GM18517 (cell line): ENCODE measurements around the gene SLC36A1.
"Not testable (repeated sequence)": the region's sequence is repeated elsewhere in the genome, so short reads cannot be mapped to it uniquely, and the experiment has no call there.

Experiments
- ATAC-seq: cut with Tn5 transposase; IDR thresholded peaks from one replicate; pipeline ENCODE4 v1.9.1; 2021; ENCODE audit warnings: mild to moderate bottlenecking, moderate library complexity; ENCODE audit not compliant: unreplicated experiment

SLC36A1 gene

DNA sequence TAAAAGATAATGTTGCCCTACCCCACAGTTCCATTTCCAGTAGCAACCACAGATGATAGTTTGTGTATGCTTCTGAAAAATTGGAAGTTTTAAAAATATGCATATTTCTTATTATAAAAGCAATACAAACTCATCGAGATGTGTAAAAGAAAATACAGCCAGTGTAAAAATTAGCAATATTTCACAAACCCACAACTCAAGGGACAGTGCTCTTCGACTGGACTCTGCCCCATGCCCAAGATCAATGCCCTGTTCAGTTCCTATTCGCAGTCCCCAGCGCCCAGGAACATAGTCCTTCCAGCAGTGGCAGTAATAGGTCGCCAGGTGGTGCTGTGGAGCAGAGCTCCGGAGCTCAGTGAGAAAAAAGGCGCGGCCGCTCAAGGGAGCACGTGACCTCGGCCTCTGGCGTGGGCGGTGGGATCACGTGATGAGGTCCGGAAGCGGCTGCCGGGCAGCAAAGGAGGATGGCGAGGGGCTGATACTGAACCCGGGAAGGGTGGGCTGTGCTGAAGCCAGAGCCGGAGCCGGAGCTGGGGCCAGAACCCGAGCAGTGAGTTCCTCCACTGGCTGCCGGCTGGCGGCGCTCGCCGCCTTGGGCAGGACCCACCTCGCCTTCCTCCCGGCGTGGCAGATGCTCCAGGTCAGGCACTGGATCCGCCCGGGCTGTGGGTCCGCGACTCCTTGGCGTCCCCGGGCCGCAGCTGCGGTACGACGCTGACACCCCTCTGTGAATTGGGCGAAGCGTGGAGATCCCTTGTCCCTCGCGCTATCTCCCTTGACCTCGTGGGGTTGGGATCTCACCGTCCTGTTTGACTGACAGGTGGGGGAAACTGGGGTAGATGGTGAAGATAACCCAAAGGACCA lies at the start of gene SLC36A1:
SLC36A1 (plus strand) TSS at position 430 of the 864 bp plus-strand sequence. CDS start 11,190 bp downstream, outside the sequence.
- ATAC-seq = peak; percentile 79

DNA sequence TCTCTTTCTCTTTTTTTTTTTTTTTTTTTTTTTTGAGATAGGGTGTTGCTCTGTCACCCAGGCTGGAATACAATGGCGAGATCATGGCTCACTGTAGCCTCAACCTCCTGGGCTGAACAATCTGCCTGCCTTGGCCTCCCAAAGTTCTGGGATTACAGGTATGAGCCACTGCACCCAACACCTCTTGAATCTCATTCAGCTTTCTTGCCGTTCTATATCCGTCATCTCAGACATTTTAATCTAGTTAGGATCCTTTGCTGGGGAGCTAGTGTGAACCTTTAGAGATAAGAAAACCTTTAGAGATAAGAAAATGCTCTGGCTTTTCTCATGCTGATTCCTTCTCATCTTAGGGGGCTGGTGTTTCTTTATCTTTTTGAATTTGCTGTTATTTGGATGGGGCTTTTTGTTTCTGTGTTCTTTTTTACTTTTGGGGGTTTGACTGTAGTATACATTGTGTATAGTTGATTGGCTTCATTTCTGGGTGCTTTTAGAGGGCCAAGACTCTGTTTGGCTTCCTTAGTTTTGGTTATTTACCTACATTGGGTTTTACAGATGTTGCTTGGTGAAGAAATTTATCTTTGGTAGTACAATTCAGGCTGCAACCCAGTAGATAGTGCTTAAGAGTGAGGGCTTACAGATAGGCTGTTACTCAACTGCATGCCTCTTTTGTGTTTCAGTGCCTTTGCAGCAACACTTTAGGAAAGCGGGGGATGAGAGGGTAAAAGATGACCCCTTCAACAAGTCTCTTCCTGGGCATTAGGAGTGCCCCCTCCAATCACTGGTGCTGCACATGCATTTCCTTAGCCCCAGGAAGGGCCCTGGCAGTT lies 41.9 kb upstream of the SLC36A1 start:
- ATAC-seq = no peak

DNA sequence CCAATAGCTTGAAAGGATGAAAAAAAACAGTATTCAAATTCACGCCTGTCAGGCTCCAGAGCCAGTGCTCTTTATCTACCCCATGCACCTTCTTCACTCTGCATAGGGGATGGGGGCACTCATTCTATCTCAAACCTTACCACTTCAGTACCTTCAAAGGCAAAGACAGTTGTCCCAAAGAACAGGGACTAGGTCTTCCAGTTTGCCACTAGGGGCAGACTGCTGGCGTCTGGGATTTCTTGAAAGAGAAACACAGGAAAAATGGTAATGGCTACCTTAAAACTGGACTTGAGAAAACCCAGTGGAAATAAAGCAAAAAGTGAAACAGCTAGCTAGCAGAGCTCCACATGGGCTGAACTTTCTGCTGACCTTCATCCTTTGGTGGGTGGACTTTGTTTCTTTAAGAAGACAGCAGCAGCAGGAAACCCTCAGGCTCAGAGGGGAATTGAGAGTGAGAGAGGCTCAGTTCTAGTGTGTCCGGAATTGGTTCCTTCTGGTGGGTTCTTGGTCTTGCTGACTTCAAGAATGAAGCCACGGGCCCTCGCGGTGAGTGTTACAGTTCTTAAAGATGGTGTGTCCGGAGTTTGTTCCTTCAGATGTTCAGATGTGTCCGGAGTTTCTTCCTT lies 41.0 kb upstream of the SLC36A1 start:
- ATAC-seq = no peak

DNA sequence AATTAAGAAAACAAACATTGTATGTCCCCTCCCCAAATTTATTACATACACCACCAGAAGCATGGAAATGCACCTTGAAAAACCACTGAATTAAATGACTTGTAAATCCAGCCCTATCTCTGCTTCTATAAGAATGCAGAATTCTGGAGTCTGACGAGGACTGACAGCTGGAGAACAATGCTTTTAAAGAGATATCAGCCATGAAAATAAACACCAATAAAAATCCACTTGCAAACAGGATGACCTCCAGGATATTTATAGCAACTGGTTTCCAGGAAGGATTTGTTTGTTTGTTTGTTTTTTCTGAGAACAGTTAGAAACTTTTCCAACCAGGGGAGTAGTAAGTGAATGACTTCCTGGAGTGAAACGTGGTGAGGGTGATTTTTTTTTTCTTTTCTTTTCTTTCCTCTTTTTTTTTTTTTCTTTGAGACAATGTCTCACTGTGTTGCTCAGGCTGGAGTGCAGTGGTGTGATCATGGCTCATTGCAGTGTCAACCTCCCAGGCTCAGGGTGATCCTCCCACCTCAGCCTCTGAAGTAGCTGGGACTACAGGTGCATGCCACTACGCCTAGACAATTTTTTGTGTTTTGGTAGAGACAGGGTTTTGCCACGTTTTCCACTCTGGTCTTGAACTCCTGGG lies 38.7 kb upstream of the SLC36A1 start:
- no peak for ATAC-seq

DNA sequence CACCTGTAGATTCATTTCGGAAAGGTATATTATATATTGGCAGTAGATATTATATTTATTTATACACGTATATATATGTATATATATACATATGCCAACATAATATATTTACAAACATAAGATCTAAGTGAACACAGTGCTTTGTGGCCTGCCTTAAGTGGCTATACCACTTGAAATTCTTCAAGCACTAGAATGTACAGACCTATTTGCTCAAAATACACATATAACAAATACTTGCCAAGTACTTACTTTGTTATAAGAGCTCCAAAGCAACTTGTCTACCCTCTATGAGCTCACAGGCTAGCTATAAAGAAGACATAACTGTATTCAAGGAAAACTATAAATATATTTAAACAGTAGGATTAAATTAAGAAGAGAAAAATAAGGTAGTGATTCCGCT lies 33.6 kb upstream of the SLC36A1 start:
- no peak for ATAC-seq

DNA sequence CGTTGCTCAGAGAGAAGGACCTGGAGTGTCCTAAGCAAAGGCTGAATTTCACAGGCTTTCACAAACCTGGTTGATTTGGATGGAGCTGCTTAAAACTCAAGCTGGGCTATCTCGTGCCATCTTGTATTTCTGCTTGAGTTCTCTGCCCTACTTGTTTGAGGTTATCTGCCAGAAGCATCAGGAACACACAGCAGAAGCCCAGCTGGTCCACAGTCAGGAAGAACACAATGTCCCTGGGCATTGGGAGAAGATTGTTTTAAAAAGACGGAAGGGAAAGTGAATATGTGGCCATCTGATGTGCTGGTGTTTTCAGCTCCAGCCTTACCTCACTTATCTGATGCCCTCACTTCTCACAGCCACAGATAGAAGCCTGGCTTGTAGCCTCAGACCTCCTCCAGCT lies 32.9 kb upstream of the SLC36A1 start:
- no peak for ATAC-seq

- ATAC-seq = no peak
Measured at GRCh38 chr5:151417712-151418111, 29.7 kb upstream of the SLC36A1 start.

- no peak for ATAC-seq
Measured at GRCh38 chr5:151420127-151420526, 27.3 kb upstream of the SLC36A1 start.

GRCh38 chr5:151424892-151425523 lies 22.4 kb upstream of the SLC36A1 start:
- no peak for ATAC-seq

GRCh38 chr5:151426347-151426746 lies 21.1 kb upstream of the SLC36A1 start:
- not testable (repeated sequence) for ATAC-seq

- peak; percentile 97 for ATAC-seq
Measured at GRCh38 chr5:151427258-151427657, 20.1 kb upstream of the SLC36A1 start.

- ATAC-seq = no peak
Measured at GRCh38 chr5:151430731-151431130, 16.7 kb upstream of the SLC36A1 start.

DNA sequence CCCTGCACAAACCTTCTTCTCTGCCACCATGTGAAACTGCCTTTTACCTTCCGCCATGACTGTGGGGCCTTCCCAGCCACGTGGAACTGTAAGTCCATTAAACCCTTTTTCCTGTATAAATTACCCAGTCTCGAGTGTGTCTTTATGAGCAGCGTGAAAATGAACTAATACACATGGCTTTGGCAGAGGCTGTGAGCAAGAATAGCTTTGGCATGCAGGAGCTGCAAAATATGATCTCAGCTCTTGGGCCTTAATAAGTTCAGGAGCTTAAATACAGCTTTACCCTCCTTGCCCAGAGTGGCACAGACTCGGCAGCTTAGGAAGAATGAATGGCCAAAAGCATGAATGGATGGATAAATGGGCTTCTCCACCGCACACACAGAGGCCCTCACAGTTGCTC lies 15.7 kb upstream of the SLC36A1 start:
- no peak for ATAC-seq

DNA sequence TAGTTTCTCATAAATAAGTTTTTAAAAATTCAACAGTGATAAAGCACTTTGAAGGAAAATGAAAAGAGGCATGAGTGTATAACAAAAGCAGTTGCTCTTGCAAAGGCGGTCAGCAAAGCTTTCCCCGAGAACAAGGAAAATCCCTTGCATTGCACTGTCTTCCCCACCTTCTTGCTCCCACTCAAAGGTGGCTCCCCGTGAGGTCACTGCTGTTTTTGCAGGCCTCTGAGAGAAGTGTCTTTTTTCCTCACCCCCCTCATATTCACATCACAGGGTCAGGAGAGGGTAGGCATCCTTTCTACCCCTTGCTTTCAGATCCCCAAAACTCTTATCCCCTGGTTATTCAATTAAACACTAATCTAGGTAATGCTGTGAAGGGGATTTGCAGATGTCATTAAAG lies 15.2 kb upstream of the SLC36A1 start:
- ATAC-seq = no peak

- no peak for ATAC-seq
Measured at GRCh38 chr5:151434570-151435237, 12.7 kb upstream of the SLC36A1 start.

- peak; percentile 16 for ATAC-seq
Measured at GRCh38 chr5:151448038-151448985, 909 bp downstream of the SLC36A1 start.

- ATAC-seq = no peak
Measured at GRCh38 chr5:151449297-151449696, 1.9 kb downstream of the SLC36A1 start.

- ATAC-seq = no peak
Measured at GRCh38 chr5:151449839-151450238, 2.4 kb downstream of the SLC36A1 start.

DNA sequence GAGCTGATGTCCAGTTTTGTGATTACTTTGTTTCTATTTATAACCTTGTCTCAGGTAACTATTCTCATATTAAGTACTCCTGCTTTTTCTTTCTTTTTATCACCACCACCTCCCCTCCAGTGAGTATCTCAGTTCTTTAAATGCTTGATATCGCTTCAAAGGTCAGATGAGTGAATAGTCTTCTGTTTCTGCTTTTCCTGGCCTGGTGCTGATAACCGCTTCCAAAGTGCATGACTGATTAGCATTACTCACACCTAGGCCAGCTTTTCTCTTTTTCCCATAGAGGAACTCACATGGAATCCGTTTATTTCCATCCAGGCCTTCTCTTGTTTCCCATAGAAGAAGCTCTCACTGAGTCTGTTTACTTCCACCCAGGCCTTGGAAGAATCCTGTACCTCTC lies 3.2 kb downstream of the SLC36A1 start:
- ATAC-seq = no peak
